Adrenal gland (tissue), 5 donors: ENCODE data around the gene S100A9.

Experiments
- CTCF ChIP-seq, 6 experiments: fragments of 450-650 bp in 4 of 6; fragments of 200-600 bp in 2 of 6; sonication (generic) in 1 of 6; IDR thresholded peaks; 1 replicate in 5 of 6; 2 replicates in 1 of 6; pipeline versions ENCODE4 v1.5.1 to v1.8.0; 2016 to 2021; ENCODE audit warnings: antibody characterized with exemption in 6 of 6, mild to moderate bottlenecking in 2 of 6, moderate library complexity in 1 of 6
- POLR2A ChIP-seq, 2 donors: fragments of 450-650 bp; IDR thresholded peaks; one replicate each; pipeline ENCODE4 v1.6.1; 2017; ENCODE audit warnings: antibody characterized with exemption in 2 of 2, mild to moderate bottlenecking in 2 of 2, moderate library complexity in 1 of 2
- donor health status: DM: no; HTN: no; CAD: no.

DNA sequence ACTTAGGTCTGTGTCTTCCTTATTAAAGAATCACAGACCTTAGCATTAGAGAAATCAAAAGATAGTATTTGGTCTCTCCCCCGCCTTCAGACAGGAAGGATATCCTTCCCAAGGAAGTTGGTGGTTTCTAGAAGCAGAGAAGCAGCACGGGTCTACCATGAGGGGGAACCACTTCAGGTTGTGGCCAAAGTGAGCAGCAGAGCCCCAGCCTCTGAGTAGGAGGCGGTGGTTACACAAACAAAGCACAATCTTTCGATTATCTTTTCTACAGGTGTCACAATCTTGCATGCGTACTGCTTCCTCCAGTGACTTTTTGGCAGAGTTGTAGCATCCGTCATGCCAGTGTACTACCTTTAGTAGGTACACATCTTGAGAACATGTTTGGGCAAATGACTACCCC, 17.9 kb upstream of the S100A9 start:
- TF ChIP-seq POLR2A (IDR thresholded peaks at IDR 0.05) (no peak), CTCF (IDR thresholded peaks at IDR 0.05) (no peak)
